ENCODE data around the gene F7. TPM values are rescaled to one million over a fixed set of nuclear protein-coding genes. Genes with fewer than 3 reads are reported as not detected.

The F7 gene
- total and polyA plus RNA-seq, 2 donors (not counting 1 experiment from before 2014, with no cell fraction given): not detected

DNA sequence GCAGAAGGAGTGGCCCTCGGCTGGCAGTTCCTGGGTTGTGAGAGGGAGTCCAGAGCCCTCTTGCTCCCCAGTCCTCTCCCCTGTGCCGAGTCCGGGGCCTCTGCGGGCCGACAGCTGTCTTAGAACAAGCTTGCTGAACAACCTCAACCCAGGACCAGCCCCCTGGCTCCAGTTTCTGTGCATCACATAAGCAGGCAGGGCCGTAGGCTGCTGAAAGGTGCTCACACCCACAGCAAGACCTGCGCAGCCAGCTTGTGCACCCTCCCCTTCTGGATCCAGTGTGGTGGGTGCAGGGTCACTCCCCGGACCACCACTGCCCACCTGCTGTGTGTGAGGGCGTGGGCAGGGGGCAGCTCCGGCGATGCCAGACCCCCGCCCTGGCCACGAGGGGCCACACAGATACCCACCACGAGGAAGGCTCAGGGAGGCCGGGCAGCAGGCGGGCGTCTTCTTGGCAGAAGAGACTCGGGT, 25.2 kb upstream of the F7 start:
- no peaks in the 10 kb centered on the region for H4K20me1 ChIP-seq (ENCODE audit: control insufficient read depth, extremely low read depth, insufficient read depth, low read length)
- H2AFZ ChIP-seq (ENCODE audit: low read length): no peak overlapping the region
- no peaks in the 10 kb centered on the region for H3K36me3 ChIP-seq (ENCODE audit: control insufficient read depth, insufficient read depth, low read length)
- H3K9me3 ChIP-seq (ENCODE audit: control insufficient read depth, insufficient read depth, low read depth, low read length): no peaks in the 10 kb centered on the region
- no peak overlapping the region for H3K9ac ChIP-seq (ENCODE audit: insufficient read depth, low read length)
- TF ChIP-seq EZH2 (IDR thresholded peaks at IDR 0.05; ENCODE audit: low read length, missing control alignments): no peak
- TF ChIP-seq, protein P1, sequence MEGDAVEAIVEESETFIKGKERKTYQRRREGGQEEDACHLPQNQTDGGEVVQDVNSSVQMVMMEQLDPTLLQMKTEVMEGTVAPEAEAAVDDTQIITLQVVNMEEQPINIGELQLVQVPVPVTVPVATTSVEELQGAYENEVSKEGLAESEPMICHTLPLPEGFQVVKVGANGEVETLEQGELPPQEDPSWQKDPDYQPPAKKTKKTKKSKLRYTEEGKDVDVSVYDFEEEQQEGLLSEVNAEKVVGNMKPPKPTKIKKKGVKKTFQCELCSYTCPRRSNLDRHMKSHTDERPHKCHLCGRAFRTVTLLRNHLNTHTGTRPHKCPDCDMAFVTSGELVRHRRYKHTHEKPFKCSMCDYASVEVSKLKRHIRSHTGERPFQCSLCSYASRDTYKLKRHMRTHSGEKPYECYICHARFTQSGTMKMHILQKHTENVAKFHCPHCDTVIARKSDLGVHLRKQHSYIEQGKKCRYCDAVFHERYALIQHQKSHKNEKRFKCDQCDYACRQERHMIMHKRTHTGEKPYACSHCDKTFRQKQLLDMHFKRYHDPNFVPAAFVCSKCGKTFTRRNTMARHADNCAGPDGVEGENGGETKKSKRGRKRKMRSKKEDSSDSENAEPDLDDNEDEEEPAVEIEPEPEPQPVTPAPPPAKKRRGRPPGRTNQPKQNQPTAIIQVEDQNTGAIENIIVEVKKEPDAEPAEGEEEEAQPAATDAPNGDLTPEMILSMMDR (conservative IDR thresholded peaks at IDR 0.05 in 1 of 2, IDR thresholded peaks at IDR 0.05 in 1 of 2; ENCODE audit: low read depth in 1 of 2, low read length in 2 of 2): no peak
- H3K4me1 ChIP-seq (ENCODE audit: control insufficient read depth, extremely low read depth, insufficient read depth, low read length): no peaks in the 10 kb centered on the region
- H3K79me2 ChIP-seq (ENCODE audit: control insufficient read depth, insufficient read depth, low read length): no peaks in the 10 kb centered on the region
- no peak overlapping the region for H3K27ac ChIP-seq (ENCODE audit: insufficient read depth, low read length)
- no peaks in the 10 kb centered on the region for H3K27me3 ChIP-seq (ENCODE audit: control insufficient read depth, insufficient read depth, low read length)
- H3K4me2 ChIP-seq (ENCODE audit: extremely low read depth, insufficient read depth, low read length): no peak overlapping the region
- no peak for DNase-seq (ENCODE audit: low read depth in 2 of 2)
- H3K4me3 ChIP-seq (replicated peaks in 1 of 4; ENCODE audit: control extremely low read depth in 1 of 4, insufficient read depth in 1 of 4, low read depth in 3 of 4, low read length in 4 of 4): no peak overlapping the region

DNA sequence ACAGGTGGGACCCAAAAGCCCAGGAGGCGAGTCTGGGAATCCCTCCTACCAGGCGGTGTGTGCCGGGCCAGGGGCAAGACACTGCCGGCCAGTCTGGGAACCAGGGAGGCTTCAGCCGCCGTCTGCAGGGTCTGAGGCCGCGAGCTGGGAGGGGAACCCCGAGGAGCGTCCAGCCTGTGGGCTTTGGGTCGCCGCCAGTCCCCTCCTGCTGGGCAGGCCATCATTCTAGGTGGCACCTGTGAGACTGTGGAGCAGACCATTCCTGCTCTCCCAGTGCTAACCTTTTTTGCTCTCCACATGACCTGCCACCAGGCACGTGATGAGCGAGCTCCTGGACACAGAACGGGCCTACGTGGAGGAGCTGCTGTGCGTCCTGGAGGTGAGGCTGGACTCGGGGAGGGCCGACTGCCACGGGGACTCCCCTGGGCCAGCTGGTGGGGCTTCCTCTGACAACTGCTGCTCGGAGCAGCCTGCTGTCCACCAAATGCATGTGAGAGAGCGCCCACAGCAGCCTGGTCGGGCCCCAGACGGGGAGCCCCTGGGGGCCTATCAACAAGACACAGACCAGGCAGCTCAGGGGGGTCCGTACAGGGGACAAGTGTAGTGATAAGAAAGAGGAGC, 24.6 kb upstream of the F7 start:
- TF ChIP-seq EZH2 (IDR thresholded peaks at IDR 0.05; ENCODE audit: low read length, missing control alignments): no peak
- TF ChIP-seq, protein P1 (conservative IDR thresholded peaks at IDR 0.05 in 1 of 2, IDR thresholded peaks at IDR 0.05 in 1 of 2; ENCODE audit: low read depth in 1 of 2, low read length in 2 of 2): no peak
- DNase-seq (ENCODE audit: low read depth in 2 of 2): no peak
- Histone ChIP-seq H3K9ac (ENCODE audit: insufficient read depth, low read length) (no peak overlapping the region), H3K79me2 (ENCODE audit: control insufficient read depth, insufficient read depth, low read length) (no peaks in the 10 kb centered on the region), H3K4me3 (replicated peaks in 1 of 4; ENCODE audit: control extremely low read depth in 1 of 4, insufficient read depth in 1 of 4, low read depth in 3 of 4, low read length in 4 of 4) (no peak overlapping the region), H3K4me1 (ENCODE audit: control insufficient read depth, extremely low read depth, insufficient read depth, low read length) (no peaks in the 10 kb centered on the region), H3K27ac (ENCODE audit: insufficient read depth, low read length) (no peak overlapping the region), H2AFZ (ENCODE audit: low read length) (no peak overlapping the region), H3K9me3 (ENCODE audit: control insufficient read depth, insufficient read depth, low read depth, low read length) (no peaks in the 10 kb centered on the region), H3K27me3 (ENCODE audit: control insufficient read depth, insufficient read depth, low read length) (no peaks in the 10 kb centered on the region), H4K20me1 (ENCODE audit: control insufficient read depth, extremely low read depth, insufficient read depth, low read length) (no peaks in the 10 kb centered on the region), H3K36me3 (ENCODE audit: control insufficient read depth, insufficient read depth, low read length) (no peaks in the 10 kb centered on the region), H3K4me2 (ENCODE audit: extremely low read depth, insufficient read depth, low read length) (no peak overlapping the region)

DNA sequence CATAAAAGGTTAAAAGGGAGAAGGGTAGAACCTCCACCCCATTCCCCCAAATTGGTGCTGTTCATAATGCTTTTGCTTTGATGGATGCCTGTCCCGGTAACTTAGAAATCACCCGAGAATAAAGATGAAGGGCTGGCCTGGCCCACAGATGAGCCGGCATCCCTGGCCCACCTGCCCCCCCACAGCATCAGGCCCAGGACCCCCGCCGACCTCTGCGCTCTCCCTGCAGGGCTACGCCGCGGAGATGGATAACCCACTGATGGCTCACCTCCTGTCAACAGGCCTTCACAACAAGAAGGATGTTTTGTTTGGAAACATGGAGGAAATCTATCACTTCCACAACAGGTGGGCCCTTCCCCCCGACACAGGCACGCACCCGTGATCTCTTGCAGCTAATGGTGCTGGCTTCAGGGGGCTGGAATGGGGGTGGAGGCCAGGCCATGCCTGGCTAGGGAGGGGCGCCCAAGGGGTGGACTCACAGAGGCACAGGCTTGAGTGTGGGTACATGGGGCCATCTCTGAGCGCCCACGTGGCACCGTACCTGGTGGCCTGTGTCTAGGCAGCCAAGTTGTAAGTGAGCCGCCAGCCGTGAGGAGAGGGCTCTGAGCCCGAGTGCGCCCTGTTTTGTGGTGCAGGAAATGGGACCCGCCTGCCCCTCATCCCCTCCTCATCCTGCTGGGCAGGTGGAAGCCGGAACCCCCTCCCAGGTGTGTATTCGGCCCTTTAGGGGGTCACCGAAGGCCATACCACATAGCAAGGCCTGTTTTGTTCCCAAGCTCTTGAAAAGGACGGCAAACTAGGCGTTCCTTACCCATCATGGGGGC, 23.2 kb upstream of the F7 start:
- Histone ChIP-seq H4K20me1 (ENCODE audit: control insufficient read depth, extremely low read depth, insufficient read depth, low read length) (no peaks in the 10 kb centered on the region), H3K4me3 (replicated peaks in 1 of 4; ENCODE audit: control extremely low read depth in 1 of 4, insufficient read depth in 1 of 4, low read depth in 3 of 4, low read length in 4 of 4) (no peak overlapping the region), H3K27ac (ENCODE audit: insufficient read depth, low read length) (no peak overlapping the region), H3K36me3 (ENCODE audit: control insufficient read depth, insufficient read depth, low read length) (no peaks in the 10 kb centered on the region), H3K79me2 (ENCODE audit: control insufficient read depth, insufficient read depth, low read length) (no peaks in the 10 kb centered on the region), H3K4me2 (ENCODE audit: extremely low read depth, insufficient read depth, low read length) (no peak overlapping the region), H3K9ac (ENCODE audit: insufficient read depth, low read length) (no peak overlapping the region), H3K27me3 (ENCODE audit: control insufficient read depth, insufficient read depth, low read length) (no peaks in the 10 kb centered on the region), H2AFZ (ENCODE audit: low read length) (no peak overlapping the region), H3K4me1 (ENCODE audit: control insufficient read depth, extremely low read depth, insufficient read depth, low read length) (no peaks in the 10 kb centered on the region), H3K9me3 (ENCODE audit: control insufficient read depth, insufficient read depth, low read depth, low read length) (no peaks in the 10 kb centered on the region)
- no peak for TF ChIP-seq EZH2 (IDR thresholded peaks at IDR 0.05; ENCODE audit: low read length, missing control alignments)
- TF ChIP-seq, protein P1 (conservative IDR thresholded peaks at IDR 0.05 in 1 of 2, IDR thresholded peaks at IDR 0.05 in 1 of 2; ENCODE audit: low read depth in 1 of 2, low read length in 2 of 2): no peak
- DNase-seq (ENCODE audit: low read depth in 2 of 2): no peak

All from fibroblast of lung (primary cell).